ENCODE data around the gene TANC1. TPM values are rescaled to one million over a fixed set of nuclear protein-coding genes. Genes with fewer than 3 reads are reported as not detected.

Gene TANC1
- total and polyA plus RNA-seq, 2 of the 4 experiments (the other 2 are of a cell fraction): 10.2 to 12.9 TPM

- ATAC-seq (ENCODE audit: low read depth): no peak
- Histone ChIP-seq H2AFZ (replicated peaks; ENCODE audit: low read length, poor library complexity) (no peak overlapping the region), H3K27ac (ENCODE audit: insufficient read depth, low read length) (no peak overlapping the region), H2BK15ac (ENCODE audit: low read depth, low read length) (peak overlapping the region; percentile 71; the same call in 1 of the 3 replicates), H3K18ac (ENCODE audit: low read depth, low read length) (no peak overlapping the region), H3K4me2 (ENCODE audit: low read depth, low read length) (no peak overlapping the region), H4K8ac (ENCODE audit: low read depth in 2 of 2, low read length in 2 of 2) (no peak overlapping the region), H2AK9ac (replicated peaks; ENCODE audit: low read depth, low read length, poor library complexity) (no peak overlapping the region), H3K27me3 (ENCODE audit: control insufficient read depth, insufficient read depth, low read length) (no peaks in the 10 kb centered on the region), H3K56ac (ENCODE audit: extremely low read depth, insufficient read depth, low read length) (no peak overlapping the region), H3K9me3 (ENCODE audit: control insufficient read depth, insufficient read depth, low read length) (0 out of 2 replicates have a peak, but pooled peaks cover 3% of the 10 kb centered on the region), H3K23ac (ENCODE audit: low read depth, low read length) (no peak overlapping the region), H3K4ac (ENCODE audit: low read depth, low read length) (no peak overlapping the region; the same call in 1 of the 2 replicates), H4K20me1 (ENCODE audit: insufficient read depth, low read length) (no peaks in the 10 kb centered on the region), H3K9me1 (ENCODE audit: insufficient read depth, low read length) (no peaks in the 10 kb centered on the region), H3K36me3 (ENCODE audit: control insufficient read depth, insufficient read depth, low read length) (no peaks in the 10 kb centered on the region), H3K4me1 (ENCODE audit: control insufficient read depth, insufficient read depth, low read length) (no peaks in the 10 kb centered on the region; the same call in 1 of the 2 replicates), H2BK5ac (ENCODE audit: low read depth, low read length, poor library complexity, severe bottlenecking) (no peak overlapping the region), H2BK120ac (ENCODE audit: low read depth, low read length) (no peak overlapping the region), H2BK20ac (ENCODE audit: low read depth, low read length) (no peak overlapping the region), H3K9ac (ENCODE audit: low read depth, low read length) (no peak overlapping the region), H3K79me1 (ENCODE audit: low read depth in 1 of 2, low read length in 2 of 2) (no peaks in the 10 kb centered on the region), H3K4me3 (ENCODE audit: insufficient read depth, low read depth, low read length) (no peak overlapping the region), H3K14ac (replicated peaks; ENCODE audit: low read depth, low read length) (no peak overlapping the region), H2AK5ac (ENCODE audit: low read depth, low read length) (peak overlapping the region; percentile 60; the same call in 1 of the 2 replicates), H4K5ac (ENCODE audit: low read depth, low read length) (no peak overlapping the region), H4K91ac (ENCODE audit: insufficient read depth, low read depth, low read length) (no peak overlapping the region)
- dilution Hi-C loops (cut with HindIII; ENCODE audit: low sequenced_read_pairs, unreplicated experiment) (no loop called here), in situ Hi-C loops (cut with MboI; ENCODE audit: low sequenced_read_pairs) (no loop called here), intact Hi-C loops (cut with micrococcal nuclease) (no loop called here)
- TF ChIP-seq USF2 (IDR thresholded peaks at IDR 0.05; ENCODE audit: low read depth, low read length): no peak
- no peak for TF ChIP-seq RFX5 (IDR thresholded peaks at IDR 0.05; ENCODE audit: low read depth, low read length)
- no peak for TF ChIP-seq FOS (IDR thresholded peaks at IDR 0.05; ENCODE audit: low read depth, low read length)
- TF ChIP-seq CEBPB (IDR thresholded peaks at IDR 0.05; ENCODE audit: low read depth, low read length): no peak
- no peak for TF ChIP-seq CHD1 (IDR thresholded peaks at IDR 0.05; ENCODE audit: low read depth, low read length)
- no peak for TF ChIP-seq RAD21 (IDR thresholded peaks at IDR 0.05; ENCODE audit: low read length)
- TF ChIP-seq SMC3 (IDR thresholded peaks at IDR 0.05; ENCODE audit: low read depth, low read length): no peak
- no peak for TF ChIP-seq MAFK (IDR thresholded peaks at IDR 0.05; ENCODE audit: low read depth, low read length)
- TF ChIP-seq MAZ (IDR thresholded peaks at IDR 0.05; ENCODE audit: borderline replicate concordance, low read depth, low read length): no peak
- no peak for TF ChIP-seq BHLHE40 (IDR thresholded peaks at IDR 0.05; ENCODE audit: low read depth, low read length)
- no peak for TF ChIP-seq POLR2A (IDR thresholded peaks at IDR 0.05; ENCODE audit: low read depth, low read length)
- TF ChIP-seq, protein P1, sequence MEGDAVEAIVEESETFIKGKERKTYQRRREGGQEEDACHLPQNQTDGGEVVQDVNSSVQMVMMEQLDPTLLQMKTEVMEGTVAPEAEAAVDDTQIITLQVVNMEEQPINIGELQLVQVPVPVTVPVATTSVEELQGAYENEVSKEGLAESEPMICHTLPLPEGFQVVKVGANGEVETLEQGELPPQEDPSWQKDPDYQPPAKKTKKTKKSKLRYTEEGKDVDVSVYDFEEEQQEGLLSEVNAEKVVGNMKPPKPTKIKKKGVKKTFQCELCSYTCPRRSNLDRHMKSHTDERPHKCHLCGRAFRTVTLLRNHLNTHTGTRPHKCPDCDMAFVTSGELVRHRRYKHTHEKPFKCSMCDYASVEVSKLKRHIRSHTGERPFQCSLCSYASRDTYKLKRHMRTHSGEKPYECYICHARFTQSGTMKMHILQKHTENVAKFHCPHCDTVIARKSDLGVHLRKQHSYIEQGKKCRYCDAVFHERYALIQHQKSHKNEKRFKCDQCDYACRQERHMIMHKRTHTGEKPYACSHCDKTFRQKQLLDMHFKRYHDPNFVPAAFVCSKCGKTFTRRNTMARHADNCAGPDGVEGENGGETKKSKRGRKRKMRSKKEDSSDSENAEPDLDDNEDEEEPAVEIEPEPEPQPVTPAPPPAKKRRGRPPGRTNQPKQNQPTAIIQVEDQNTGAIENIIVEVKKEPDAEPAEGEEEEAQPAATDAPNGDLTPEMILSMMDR (conservative IDR thresholded peaks at IDR 0.05; ENCODE audit: low read depth, low read length): no peak
- no peak for TF ChIP-seq NFE2L2 (IDR thresholded peaks at IDR 0.05; ENCODE audit: low read depth, low read length)
- no peak for TF ChIP-seq MXI1 (IDR thresholded peaks at IDR 0.05; ENCODE audit: borderline replicate concordance, low read depth, low read length)
- no peak for TF ChIP-seq RCOR1 (IDR thresholded peaks at IDR 0.05; ENCODE audit: insufficient replicate concordance, low read length)
- TF ChIP-seq ELK1 (IDR thresholded peaks at IDR 0.05; ENCODE audit: borderline replicate concordance, low read depth, low read length): no peak
- DNase-seq: no peak
- ChIA-PET POLR2A (ENCODE audit: unreplicated experiment) (no interaction called here), CTCF (interaction anchor here (0.7 to 0.8 kb wide), 2 partner anchors 13 to 1589 kb away, joined by 3 to 4 read pairs; no protein-coding TSS in a partner anchor)
- WGBS, 2 experiments (ENCODE audit: extremely low coverage in 2 of 2, insufficient read length in 1 of 2): no CpG with 5 or more reads among the region's 4 CpGs
- BruUV-seq (replicated peaks): no TSS peak
Measured at GRCh38 chr2:158943973-158944372, 24.5 kb upstream of the TANC1 start.

All from IMR-90 (cell line).